GM21390 (cell line): ENCODE results near the gene DUSP14.

Experiments used
- ATAC-seq: cut with Tn5 transposase; IDR thresholded peaks from one replicate; pipeline ENCODE4 v1.9.1; 2021; ENCODE audit not compliant: unreplicated experiment

The DUSP14 gene

GRCh38 chr17:37512442-37513068 is 22.9 kb downstream of the DUSP14 start:
- ATAC-seq, result no peak

- no peak for ATAC-seq
Observed at GRCh38 chr17:37513711-37514110, 24.0 kb downstream of the DUSP14 start.

- ATAC-seq, result no peak
Observed at GRCh38 chr17:37516127-37516571, 26.5 kb downstream of the DUSP14 start.

GRCh38 chr17:37517881-37518280 is 28.2 kb downstream of the DUSP14 start:
- ATAC-seq, result no peak

- no peak for ATAC-seq
Observed at GRCh38 chr17:37518826-37519225, 29.1 kb downstream of the DUSP14 start.

GRCh38 chr17:37519251-37519985 is 29.7 kb downstream of the DUSP14 start:
- no peak for ATAC-seq

GRCh38 chr17:37520174-37520573 is 30.5 kb downstream of the DUSP14 start:
- ATAC-seq, result no peak

GRCh38 chr17:37521821-37522220 is 32.1 kb downstream of the DUSP14 start:
- ATAC-seq, result no peak

- no peak for ATAC-seq
Observed at GRCh38 chr17:37523715-37524219, 34.1 kb downstream of the DUSP14 start.

- no peak for ATAC-seq
Observed at GRCh38 chr17:37527249-37527851, 37.7 kb downstream of the DUSP14 start.

- no peak for ATAC-seq
Observed at GRCh38 chr17:37530420-37530819, 40.7 kb downstream of the DUSP14 start.

- no peak for ATAC-seq
Observed at GRCh38 chr17:37532756-37533155, 43.1 kb downstream of the DUSP14 start.

GRCh38 chr17:37535906-37536305 is 46.2 kb downstream of the DUSP14 start:
- ATAC-seq, result no peak

- ATAC-seq, result no peak
Observed at GRCh38 chr17:37538981-37539659, 49.4 kb downstream of the DUSP14 start.

- no peak for ATAC-seq
Observed at GRCh38 chr17:37541880-37542660, 52.4 kb downstream of the DUSP14 start.

- ATAC-seq, result no peak
Observed at GRCh38 chr17:37543637-37544052, 54.0 kb downstream of the DUSP14 start.

- no peak for ATAC-seq
Observed at GRCh38 chr17:37545486-37545885, 55.8 kb downstream of the DUSP14 start.

GRCh38 chr17:37546302-37546701 is 56.6 kb downstream of the DUSP14 start:
- no peak for ATAC-seq

- no peak for ATAC-seq
Observed at GRCh38 chr17:37547986-37548385, 58.3 kb downstream of the DUSP14 start.

GRCh38 chr17:37551788-37552187 is 62.1 kb downstream of the DUSP14 start:
- no peak for ATAC-seq
